Measurements from ENCODE around the gene COBLL1. TPM values are rescaled to one million over a fixed set of nuclear protein-coding genes. Genes with fewer than 3 reads are reported as not detected.

Gene COBLL1
- total and polyA plus RNA-seq, 2 of the 4 experiments (the other 2 are of a cell fraction): 0.79 to 1.1 TPM

DNA sequence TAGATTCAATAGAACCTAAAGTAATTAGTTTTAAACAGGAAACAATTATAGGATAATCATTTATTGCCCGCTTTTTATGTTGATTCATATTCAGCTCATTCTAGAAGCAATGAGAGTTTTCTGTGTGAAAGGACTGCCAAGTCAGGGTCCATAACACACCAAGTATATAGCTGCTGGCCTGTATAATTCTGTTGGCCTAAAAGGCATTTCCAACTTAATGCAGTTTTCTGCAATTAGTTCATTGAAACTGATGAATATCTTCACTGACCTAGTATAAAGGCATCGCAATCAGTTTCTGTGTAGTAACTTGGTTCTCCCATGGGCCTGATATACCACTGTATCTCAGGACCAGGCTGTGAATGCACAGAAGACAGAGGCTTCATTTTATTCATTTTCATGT is 151.3 kb downstream of the COBLL1 start:
- TF ChIP-seq CHD1 (IDR thresholded peaks at IDR 0.05; ENCODE audit: low read depth, low read length): no peak
- no peak for TF ChIP-seq RFX5 (IDR thresholded peaks at IDR 0.05; ENCODE audit: low read depth, low read length)
- TF ChIP-seq, protein P1, sequence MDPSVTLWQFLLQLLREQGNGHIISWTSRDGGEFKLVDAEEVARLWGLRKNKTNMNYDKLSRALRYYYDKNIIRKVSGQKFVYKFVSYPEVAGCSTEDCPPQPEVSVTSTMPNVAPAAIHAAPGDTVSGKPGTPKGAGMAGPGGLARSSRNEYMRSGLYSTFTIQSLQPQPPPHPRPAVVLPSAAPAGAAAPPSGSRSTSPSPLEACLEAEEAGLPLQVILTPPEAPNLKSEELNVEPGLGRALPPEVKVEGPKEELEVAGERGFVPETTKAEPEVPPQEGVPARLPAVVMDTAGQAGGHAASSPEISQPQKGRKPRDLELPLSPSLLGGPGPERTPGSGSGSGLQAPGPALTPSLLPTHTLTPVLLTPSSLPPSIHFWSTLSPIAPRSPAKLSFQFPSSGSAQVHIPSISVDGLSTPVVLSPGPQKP (IDR thresholded peaks at IDR 0.05; ENCODE audit: borderline replicate concordance, low read depth, low read length): no peak
- TF ChIP-seq MAZ (IDR thresholded peaks at IDR 0.05; ENCODE audit: borderline replicate concordance, low read depth, low read length): no peak
- no peak for TF ChIP-seq NFE2L2 (IDR thresholded peaks at IDR 0.05; ENCODE audit: low read depth, low read length)
- TF ChIP-seq SMC3 (IDR thresholded peaks at IDR 0.05; ENCODE audit: low read depth, low read length): no peak
- TF ChIP-seq USF2 (IDR thresholded peaks at IDR 0.05; ENCODE audit: low read depth, low read length): no peak
- no peak overlapping the region for H2BK20ac ChIP-seq (ENCODE audit: low read depth, low read length)
- no peak overlapping the region for H3K4ac ChIP-seq (ENCODE audit: low read depth, low read length)
- no peak overlapping the region for H3K56ac ChIP-seq (ENCODE audit: extremely low read depth, insufficient read depth, low read length)
- H3K79me1 ChIP-seq (ENCODE audit: low read depth in 1 of 2, low read length in 2 of 2): no peaks in the 10 kb centered on the region
- no peaks in the 10 kb centered on the region for H4K20me1 ChIP-seq (ENCODE audit: insufficient read depth, low read length)
- H2AFZ ChIP-seq (replicated peaks; ENCODE audit: low read length, poor library complexity): no peak overlapping the region
- in situ Hi-C loops (cut with MboI; ENCODE audit: low sequenced_read_pairs): no loop called here
- H3K9me1 ChIP-seq (ENCODE audit: insufficient read depth, low read length): no peaks in the 10 kb centered on the region
- no peak overlapping the region for H3K27ac ChIP-seq (ENCODE audit: insufficient read depth, low read length)
- no peak overlapping the region for H3K23ac ChIP-seq (ENCODE audit: low read depth, low read length)
- no peak overlapping the region for H3K18ac ChIP-seq (ENCODE audit: low read depth, low read length)
- no CpG with 5 or more reads among the region's 2 CpGs for WGBS, 2 experiments (ENCODE audit: extremely low coverage in 2 of 2, insufficient read length in 1 of 2)
- no peak overlapping the region for H2AK5ac ChIP-seq (ENCODE audit: low read depth, low read length)
- no peak overlapping the region for H4K91ac ChIP-seq (ENCODE audit: insufficient read depth, low read depth, low read length)
- no peaks in the 10 kb centered on the region for H3K4me1 ChIP-seq (ENCODE audit: control insufficient read depth, insufficient read depth, low read length)
- dilution Hi-C loops (cut with HindIII; ENCODE audit: low sequenced_read_pairs, unreplicated experiment): no loop called here
- CTCF ChIA-PET: no interaction called here
- no peak overlapping the region for H2BK5ac ChIP-seq (ENCODE audit: low read depth, low read length, poor library complexity, severe bottlenecking)
- no peak overlapping the region for H2AK9ac ChIP-seq (replicated peaks; ENCODE audit: low read depth, low read length, poor library complexity)
- no peaks in the 10 kb centered on the region for H3K36me3 ChIP-seq (ENCODE audit: control insufficient read depth, insufficient read depth, low read length)
- no peak overlapping the region for H3K4me3 ChIP-seq (ENCODE audit: insufficient read depth, low read depth, low read length)
- no peaks in the 10 kb centered on the region for H3K9me3 ChIP-seq (ENCODE audit: control insufficient read depth, insufficient read depth, low read length)
- H3K14ac ChIP-seq (replicated peaks; ENCODE audit: low read depth, low read length): no peak overlapping the region
- POLR2A ChIA-PET (ENCODE audit: unreplicated experiment): no interaction called here
- ATAC-seq (ENCODE audit: low read depth) (no peak), DNase-seq (no peak)
- H3K9ac ChIP-seq (ENCODE audit: low read depth, low read length): no peak overlapping the region
- no peak overlapping the region for H2BK15ac ChIP-seq (ENCODE audit: low read depth, low read length)
- no peak overlapping the region for H4K5ac ChIP-seq (ENCODE audit: low read depth, low read length)
- H3K4me2 ChIP-seq (ENCODE audit: low read depth, low read length): no peak overlapping the region
- no TSS peak for BruUV-seq (replicated peaks)
- H2BK120ac ChIP-seq (ENCODE audit: low read depth, low read length): no peak overlapping the region
- intact Hi-C loops (cut with micrococcal nuclease): no loop called here
- no peaks in the 10 kb centered on the region for H3K27me3 ChIP-seq (ENCODE audit: control insufficient read depth, insufficient read depth, low read length)
- no peak overlapping the region for H4K8ac ChIP-seq (ENCODE audit: low read depth in 2 of 2, low read length in 2 of 2)
